Measurements from ENCODE around the gene ZSWIM3. TPM values are rescaled to one million over a fixed set of nuclear protein-coding genes. Genes with fewer than 3 reads are reported as not detected.

ZSWIM3 gene
- total and polyA plus RNA-seq, 2 of the 13 experiments (the other 11 are each of a cell fraction or from before 2014, with no cell fraction given), result 5.2 to 5.8 TPM

DNA sequence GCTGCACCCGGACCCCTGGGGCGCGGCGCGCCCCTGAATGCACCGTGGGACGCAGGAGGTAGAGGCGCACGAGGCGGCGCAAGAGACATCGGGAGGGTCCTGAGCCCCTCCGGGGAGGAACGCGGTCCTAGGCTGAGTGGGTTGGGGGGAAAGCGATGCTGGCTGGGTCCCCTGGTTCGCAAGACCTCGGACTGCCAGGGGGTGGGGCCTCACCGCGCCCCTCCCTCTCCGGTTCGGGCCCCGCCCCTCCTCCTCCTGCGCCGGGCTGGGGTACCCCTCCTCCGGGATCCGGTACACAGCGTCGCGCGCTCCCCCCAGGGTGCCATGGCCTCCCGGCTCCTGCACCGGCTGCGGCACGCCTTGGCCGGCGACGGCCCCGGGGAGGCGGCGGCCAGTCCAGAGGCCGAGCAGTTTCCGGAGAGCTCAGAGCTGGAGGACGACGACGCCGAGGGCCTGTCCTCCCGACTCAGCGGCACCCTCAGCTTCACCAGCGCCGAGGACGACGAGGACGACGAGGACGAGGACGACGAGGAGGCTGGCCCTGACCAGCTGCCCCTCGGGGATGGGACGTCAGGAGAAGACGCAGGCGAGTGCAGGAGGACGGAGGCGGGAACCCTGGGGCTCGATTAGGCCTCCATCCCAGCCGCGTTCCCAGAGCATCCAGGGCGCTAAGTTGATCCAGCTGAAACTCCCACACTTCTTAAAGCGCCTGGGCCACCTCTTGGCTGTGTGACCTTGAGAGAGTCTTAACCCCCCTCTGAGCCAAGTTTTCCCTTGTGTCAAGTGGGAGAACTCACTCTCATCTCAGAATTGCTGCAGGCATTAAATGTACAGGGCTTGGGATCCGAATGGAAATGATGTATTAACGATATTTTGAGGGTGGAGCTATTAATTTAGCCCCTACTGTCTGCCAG, 23.3 kb upstream of the ZSWIM3 start (continued):
- TF ChIP-seq, protein P1, sequence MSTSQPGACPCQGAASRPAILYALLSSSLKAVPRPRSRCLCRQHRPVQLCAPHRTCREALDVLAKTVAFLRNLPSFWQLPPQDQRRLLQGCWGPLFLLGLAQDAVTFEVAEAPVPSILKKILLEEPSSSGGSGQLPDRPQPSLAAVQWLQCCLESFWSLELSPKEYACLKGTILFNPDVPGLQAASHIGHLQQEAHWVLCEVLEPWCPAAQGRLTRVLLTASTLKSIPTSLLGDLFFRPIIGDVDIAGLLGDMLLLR (CRISPR knock-in tag; IDR thresholded peaks at IDR 0.05), result 0 out of 2 replicates have a peak, but pooled peaks have one; percentile 38
- TF ChIP-seq ZFP90 (CRISPR knock-in tag; IDR thresholded peaks at IDR 0.05; ENCODE audit: borderline replicate concordance) (no peak; the same call in 1 of the 2 replicates), MEIS1 (CRISPR knock-in tag; IDR thresholded peaks at IDR 0.05; ENCODE audit: borderline replicate concordance) (no peak), ZNF768 (CRISPR knock-in tag; IDR thresholded peaks at IDR 0.05) (peak; percentile 83), ZNF709 (CRISPR knock-in tag; IDR thresholded peaks at IDR 0.05) (0 out of 2 replicates have a peak, but pooled peaks have one; percentile 17), ZNF777 (CRISPR knock-in tag; IDR thresholded peaks at IDR 0.05) (peak; percentile 68), ZNF556 (CRISPR knock-in tag; IDR thresholded peaks at IDR 0.05; ENCODE audit: borderline replicate concordance) (peak; percentile 73), GABPB1 (CRISPR knock-in tag; IDR thresholded peaks at IDR 0.05) (peak; percentile 79; the same call in 1 of the 2 replicates), ZNF614 (CRISPR knock-in tag; IDR thresholded peaks at IDR 0.05; ENCODE audit: borderline replicate concordance) (0 out of 2 replicates have a peak, but pooled peaks have one; percentile 13), ZNF160 (CRISPR knock-in tag; IDR thresholded peaks at IDR 0.05) (peak; percentile 59; the same call in 1 of the 2 replicates), SATB2 (CRISPR knock-in tag; IDR thresholded peaks at IDR 0.05) (peak; percentile 28; the same call in 1 of the 2 replicates), MLLT10 (CRISPR knock-in tag; IDR thresholded peaks at IDR 0.05) (no peak), ZSCAN29 (CRISPR knock-in tag; conservative IDR thresholded peaks at IDR 0.05) (peak; percentile 41; the same call in 1 of the 2 replicates), ZNF781 (CRISPR knock-in tag; IDR thresholded peaks at IDR 0.05; ENCODE audit: borderline replicate concordance, not compliant biosample characterization) (no peak), TBX2 (CRISPR knock-in tag; IDR thresholded peaks at IDR 0.05; ENCODE audit: borderline replicate concordance) (peak; percentile 56; the same call in 1 of the 2 replicates), HIVEP1 (CRISPR knock-in tag; IDR thresholded peaks at IDR 0.05) (peak; percentile 71), CHCHD3 (CRISPR knock-in tag; IDR thresholded peaks at IDR 0.05) (peak; percentile 17; the same call in 1 of the 2 replicates), EEA1 (CRISPR knock-in tag; IDR thresholded peaks at IDR 0.05; ENCODE audit: borderline replicate concordance) (peak; percentile 14; the same call in 1 of the 2 replicates), ARID2 (CRISPR knock-in tag; IDR thresholded peaks at IDR 0.05; ENCODE audit: borderline replicate concordance) (peak; percentile 58; the same call in 1 of the 2 replicates), RARG (CRISPR knock-in tag; IDR thresholded peaks at IDR 0.05; ENCODE audit: low read depth) (no peak), NFKBIZ (CRISPR knock-in tag; IDR thresholded peaks at IDR 0.05) (0 out of 2 replicates have a peak, but pooled peaks have one; percentile 25), CAMTA2 (CRISPR knock-in tag; IDR thresholded peaks at IDR 0.05; ENCODE audit: borderline replicate concordance) (peak; percentile 97)
- TF ChIP-seq, protein P2, sequence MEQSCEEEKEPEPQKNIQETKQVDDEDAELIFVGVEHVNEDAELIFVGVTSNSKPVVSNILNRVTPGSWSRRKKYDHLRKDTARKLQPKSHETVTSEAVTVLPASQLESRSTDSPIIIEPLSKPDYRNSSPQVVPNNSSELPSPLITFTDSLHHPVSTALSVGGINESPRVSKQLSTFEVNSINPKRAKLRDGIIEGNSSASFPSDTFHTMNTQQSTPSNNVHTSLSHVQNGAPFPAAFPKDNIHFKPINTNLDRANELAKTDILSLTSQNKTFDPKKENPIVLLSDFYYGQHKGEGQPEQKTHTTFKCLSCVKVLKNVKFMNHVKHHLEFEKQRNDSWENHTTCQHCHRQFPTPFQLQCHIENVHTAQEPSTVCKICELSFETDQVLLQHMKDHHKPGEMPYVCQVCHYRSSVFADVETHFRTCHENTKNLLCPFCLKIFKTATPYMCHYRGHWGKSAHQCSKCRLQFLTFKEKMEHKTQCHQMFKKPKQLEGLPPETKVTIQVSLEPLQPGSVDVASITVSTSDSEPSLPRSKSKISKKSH (CRISPR knock-in tag; IDR thresholded peaks at IDR 0.05; ENCODE audit: borderline replicate concordance), result peak; percentile 62; the same call in 1 of the 2 replicates
- TF ChIP-seq, protein P3, sequence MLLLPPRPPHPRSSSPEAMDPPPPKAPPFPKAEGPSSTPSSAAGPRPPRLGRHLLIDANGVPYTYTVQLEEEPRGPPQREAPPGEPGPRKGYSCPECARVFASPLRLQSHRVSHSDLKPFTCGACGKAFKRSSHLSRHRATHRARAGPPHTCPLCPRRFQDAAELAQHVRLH (CRISPR knock-in tag; IDR thresholded peaks at IDR 0.05; ENCODE audit: borderline replicate concordance, low read depth), result peak; percentile 71; the same call in 1 of the 2 replicates

All from HepG2 (cell line).